Activated B cell treated with CpG ODN at 0.5 μM for 24 hours (primary cell): ENCODE results near the gene REPIN1. TPM values are rescaled to one million over a fixed set of nuclear protein-coding genes. Genes with fewer than 3 reads are reported as not detected.

Experiments
- ATAC-seq: fragments of 200-7000 bp; cut with Tn5 transposase; one replicate; pipeline ENCODE4 v1.10.0; 2021; ENCODE audit warnings: low read depth, mild to moderate bottlenecking, moderate library complexity
- CTCF ChIA-PET: fragments of 350-600 bp; sonication (Branson Sonifier 250); formaldehyde crosslinking; loops from one replicate; lab custom pipeline; 2021; ENCODE audit warnings: antibody characterized with exemption; lab: Charles Lee
- POLR2A ChIA-PET: fragments of 350-600 bp; sonication (Branson Sonifier 250); formaldehyde crosslinking; loops from one replicate; lab custom pipeline; 2021; ENCODE audit warnings: antibody characterized with exemption; lab: Charles Lee
- DNase-seq: peaks from one replicate; pipeline ENCODE4 v3.0.0; 2022
- H3K27ac Mint-ChIP-seq: one replicate; pipeline ENCODE4 v1.8.0; 2020; ENCODE audit warnings: mixed read lengths
- H3K27me3 Mint-ChIP-seq: one replicate; pipeline ENCODE4 v1.8.0; 2021; ENCODE audit warnings: mixed read lengths
- H3K36me3 Mint-ChIP-seq: one replicate; pipeline ENCODE4 v1.8.0; 2021; ENCODE audit warnings: low read depth, mixed read lengths
- H3K4me1 Mint-ChIP-seq: one replicate; pipeline ENCODE4 v1.8.0; 2021; ENCODE audit warnings: mixed read lengths
- H3K4me3 Mint-ChIP-seq: one replicate; pipeline ENCODE4 v1.8.0; 2020; ENCODE audit warnings: mild to moderate bottlenecking, mixed read lengths
- H3K9me3 Mint-ChIP-seq: one replicate; pipeline ENCODE4 v1.8.0; 2020; ENCODE audit warnings: mixed read lengths
- intact Hi-C: fragments of 100-400 bp; cut with micrococcal nuclease; formaldehyde crosslinking; loops from one replicate; pipeline ENCODE4 v1.15.1; 2024
- total RNA-seq: library from RNA; stranded (reverse); gene quantifications from 2 replicates; pipeline ENCODE4 v1.2.3, GENCODE V29; 2022
- TF ChIP-seq, protein P1 (sequence below): fragments of 200-600 bp; IDR thresholded peaks from one replicate; pipeline ENCODE4 v1.8.0; 2022; ENCODE audit warnings: antibody characterized with exemption, mild to moderate bottlenecking

REPIN1 gene
- total RNA-seq, 1 donor from 2014 or later, result 116 TPM

DNA sequence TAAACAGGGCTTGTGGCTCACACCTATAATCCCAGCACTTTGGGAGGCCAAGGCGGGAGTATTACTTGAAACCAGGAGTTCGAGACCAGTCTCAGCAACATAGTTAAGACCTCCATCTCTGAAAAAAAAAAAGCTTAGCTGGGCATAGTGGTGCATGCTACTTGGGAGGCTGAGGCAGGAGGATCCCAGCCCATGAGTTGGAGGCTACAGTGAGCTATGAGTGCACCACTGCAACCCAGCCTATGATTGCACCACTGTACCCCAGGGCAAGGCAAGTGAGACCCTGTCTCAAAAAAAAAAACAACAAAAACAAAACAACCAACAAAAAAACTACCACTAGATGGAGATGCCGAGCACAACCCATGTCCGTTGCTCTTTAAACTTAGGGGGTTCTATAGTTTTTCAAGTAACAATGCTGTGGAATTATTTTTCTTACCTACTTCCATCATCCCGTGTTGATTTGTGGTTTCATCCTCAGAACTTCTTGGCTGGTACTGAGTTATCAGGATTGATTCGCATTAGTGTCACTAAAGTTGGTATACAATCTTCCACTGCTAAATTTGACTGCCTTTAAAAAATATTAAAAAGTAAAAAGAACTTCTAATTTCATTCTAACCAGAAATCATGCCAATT lies 12.2 kb upstream of the REPIN1 start:
- ATAC-seq (peak; percentile 57), DNase-seq (no peak)
- Mint-ChIP-seq H3K27me3 (no peaks in the 10 kb centered on the region), H3K36me3 (no peaks in the 10 kb centered on the region), H3K27ac (no peak overlapping the region), H3K4me3 (no peak overlapping the region), H3K4me1 (peaks cover 16% of the 10 kb centered on the region), H3K9me3 (no peaks in the 10 kb centered on the region)
- TF ChIP-seq, protein P1, sequence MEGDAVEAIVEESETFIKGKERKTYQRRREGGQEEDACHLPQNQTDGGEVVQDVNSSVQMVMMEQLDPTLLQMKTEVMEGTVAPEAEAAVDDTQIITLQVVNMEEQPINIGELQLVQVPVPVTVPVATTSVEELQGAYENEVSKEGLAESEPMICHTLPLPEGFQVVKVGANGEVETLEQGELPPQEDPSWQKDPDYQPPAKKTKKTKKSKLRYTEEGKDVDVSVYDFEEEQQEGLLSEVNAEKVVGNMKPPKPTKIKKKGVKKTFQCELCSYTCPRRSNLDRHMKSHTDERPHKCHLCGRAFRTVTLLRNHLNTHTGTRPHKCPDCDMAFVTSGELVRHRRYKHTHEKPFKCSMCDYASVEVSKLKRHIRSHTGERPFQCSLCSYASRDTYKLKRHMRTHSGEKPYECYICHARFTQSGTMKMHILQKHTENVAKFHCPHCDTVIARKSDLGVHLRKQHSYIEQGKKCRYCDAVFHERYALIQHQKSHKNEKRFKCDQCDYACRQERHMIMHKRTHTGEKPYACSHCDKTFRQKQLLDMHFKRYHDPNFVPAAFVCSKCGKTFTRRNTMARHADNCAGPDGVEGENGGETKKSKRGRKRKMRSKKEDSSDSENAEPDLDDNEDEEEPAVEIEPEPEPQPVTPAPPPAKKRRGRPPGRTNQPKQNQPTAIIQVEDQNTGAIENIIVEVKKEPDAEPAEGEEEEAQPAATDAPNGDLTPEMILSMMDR, result peak; percentile 31
- ChIA-PET POLR2A (interaction anchor here (0.6 to 3.4 kb wide), 7 partner anchors 9 to 63 kb away, joined by 3 to 34 read pairs (median 3); partner anchors contain the start of gene REPIN1), CTCF (interaction anchor here (0.7 to 5.1 kb wide), 12 partner anchors 9 to 93 kb away, joined by 3 to 24 read pairs (median 5); a partner anchor contains a TSS)
- intact Hi-C loops, result loop anchor here (1.0 to 10.0 kb wide), 6 partner anchors 9 to 398 kb away; partner anchors contain the start of genes ACTR3C, LRRC61 and ZNF775

DNA sequence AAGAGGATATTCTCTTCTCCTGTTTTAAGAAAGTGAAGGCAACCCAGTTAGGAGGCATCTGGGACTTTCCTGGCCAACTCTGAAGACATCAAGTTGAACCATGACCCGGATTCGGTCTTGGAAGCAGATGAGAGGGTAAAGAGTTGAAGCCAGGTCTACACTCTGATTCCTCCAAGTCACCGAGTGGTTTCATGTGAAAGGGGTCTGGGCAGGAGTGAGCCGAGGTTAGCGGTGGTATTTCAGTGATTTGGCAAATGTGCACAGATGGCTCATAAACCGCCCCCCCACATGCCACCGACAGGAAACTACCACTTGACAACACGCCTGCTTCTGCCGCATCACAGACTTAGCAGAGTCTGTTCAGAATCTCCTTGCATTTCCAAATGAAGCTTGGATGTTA lies 11.4 kb upstream of the REPIN1 start:
- H3K36me3 Mint-ChIP-seq, result no peaks in the 10 kb centered on the region
- TF ChIP-seq, protein P1, result no peak
- intact Hi-C loops, result loop anchor here (2.0 to 10.0 kb wide), 2 partner anchors 34 to 398 kb away; partner anchors contain the start of genes ACTR3C and LRRC61
- POLR2A ChIA-PET, result interaction anchor here (1.0 to 3.4 kb wide), 7 partner anchors 9 to 76 kb away, joined by 3 to 34 read pairs (median 7); partner anchors contain the start of gene REPIN1
- no peak for DNase-seq
- peaks cover 24% of the 10 kb centered on the region for H3K4me1 Mint-ChIP-seq
- no peaks in the 10 kb centered on the region for H3K27me3 Mint-ChIP-seq
- ATAC-seq, result peak; percentile 72
- CTCF ChIA-PET, result interaction anchor here (1.4 to 5.1 kb wide), 5 partner anchors 8 to 65 kb away, joined by 3 to 24 read pairs (median 6); a partner anchor contains a TSS
- H3K27ac Mint-ChIP-seq, result peak overlapping the region; percentile 68
- H3K4me3 Mint-ChIP-seq, result no peak overlapping the region
- no peaks in the 10 kb centered on the region for H3K9me3 Mint-ChIP-seq

DNA sequence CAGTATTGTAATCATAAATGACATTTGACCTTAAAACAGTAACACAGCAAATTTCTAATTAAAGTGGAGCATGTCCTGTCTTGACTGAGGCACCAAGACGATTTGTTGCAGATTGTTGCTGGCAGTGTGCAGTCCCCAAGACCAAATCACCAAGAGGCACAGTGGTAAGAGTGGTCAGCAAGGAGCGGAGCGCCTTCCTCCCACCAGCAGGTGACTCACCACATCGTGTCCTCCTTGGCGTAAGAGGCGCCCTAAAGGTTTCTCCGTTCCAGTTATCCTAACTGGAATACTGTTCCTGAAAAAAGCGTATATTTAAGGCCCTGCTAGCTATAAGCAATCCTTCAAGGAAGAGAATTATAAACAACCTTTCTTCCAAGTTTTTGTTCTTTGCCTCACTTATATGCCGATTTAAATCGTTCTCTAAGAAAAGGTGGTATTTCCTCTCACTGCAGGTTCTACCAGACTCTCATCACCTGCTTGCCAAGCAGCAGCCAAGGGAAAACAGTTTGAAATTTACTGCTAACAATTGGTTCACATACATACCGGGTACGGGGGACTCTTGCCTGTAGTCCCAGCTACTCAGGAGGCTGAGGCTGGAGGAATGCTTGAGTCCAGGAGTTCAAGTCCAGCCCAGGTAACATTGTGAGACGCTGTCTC lies 10.7 kb upstream of the REPIN1 start:
- no peak overlapping the region for H3K4me3 Mint-ChIP-seq
- intact Hi-C loops, result loop anchor here (2.0 to 10.0 kb wide), 2 partner anchors 35 to 397 kb away; partner anchors contain the start of genes ACTR3C and LRRC61
- no peaks in the 10 kb centered on the region for H3K27me3 Mint-ChIP-seq
- no peak overlapping the region for H3K27ac Mint-ChIP-seq
- CTCF ChIA-PET, result interaction anchor here (1.4 to 5.1 kb wide), 3 partner anchors 50 to 64 kb away, joined by 3 to 24 read pairs (median 19); a partner anchor contains a TSS
- no peaks in the 10 kb centered on the region for H3K9me3 Mint-ChIP-seq
- H3K36me3 Mint-ChIP-seq, result no peaks in the 10 kb centered on the region
- H3K4me1 Mint-ChIP-seq, result peaks cover 30% of the 10 kb centered on the region
- DNase-seq (no peak), ATAC-seq (no peak)
- TF ChIP-seq, protein P1, result no peak
- POLR2A ChIA-PET, result interaction anchor here (1.0 to 3.4 kb wide), 8 partner anchors 8 to 76 kb away, joined by 3 to 34 read pairs (median 6); partner anchors contain the start of gene REPIN1

DNA sequence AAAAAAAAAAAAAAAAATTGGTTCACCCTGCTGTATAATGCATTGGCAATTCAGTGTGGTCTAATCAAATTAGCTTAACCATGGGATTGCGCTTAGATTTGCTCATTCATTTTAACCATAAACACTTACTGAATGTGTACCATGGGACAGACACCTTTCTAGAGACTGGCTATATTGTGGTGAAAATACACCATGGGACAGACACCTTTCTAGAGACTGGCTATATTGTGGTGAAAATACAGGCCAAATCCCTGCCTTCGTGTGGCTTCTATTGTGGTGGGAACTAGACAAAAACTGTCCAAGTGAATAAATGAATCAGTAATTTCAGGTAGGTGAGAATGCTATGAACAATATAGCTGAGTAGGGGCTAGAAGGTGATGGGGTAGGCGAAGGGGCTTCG lies 10.2 kb upstream of the REPIN1 start:
- no peak overlapping the region for H3K27ac Mint-ChIP-seq
- DNase-seq (no peak), ATAC-seq (no peak)
- ChIA-PET POLR2A (interaction anchor here (0.7 to 3.4 kb wide), 9 partner anchors 8 to 75 kb away, joined by 3 to 34 read pairs (median 4); partner anchors contain the start of gene REPIN1), CTCF (interaction anchor here (1.4 to 4.1 kb wide), 2 partner anchors 49 to 59 kb away, joined by 3 to 19 read pairs; a partner anchor contains a TSS)
- H3K9me3 Mint-ChIP-seq, result no peaks in the 10 kb centered on the region
- H3K27me3 Mint-ChIP-seq, result no peaks in the 10 kb centered on the region
- no peak overlapping the region for H3K4me3 Mint-ChIP-seq
- TF ChIP-seq, protein P1, result no peak
- H3K36me3 Mint-ChIP-seq, result no peaks in the 10 kb centered on the region
- peaks cover 36% of the 10 kb centered on the region for H3K4me1 Mint-ChIP-seq
- intact Hi-C loops, result loop anchor here (10.0 kb wide), 1 partner anchor 396 kb away; no protein-coding TSS in a partner anchor
